Kidney epithelial cell (primary cell): ENCODE measurements around the gene PRB2. TPM values are rescaled to one million over a fixed set of nuclear protein-coding genes. Genes with fewer than 3 reads are reported as not detected.
"Not testable (repeated sequence)": the region's sequence is repeated elsewhere in the genome, so short reads cannot be mapped to it uniquely, and the experiment has no call there.

ENCODE experiments used
- DNase-seq: peaks from one replicate; pipeline ENCODE4 v3.0.0-alpha.2; 2010; ENCODE audit warnings: low read depth
- H3K27me3 ChIP-seq: 2 replicates; pipeline ENCODE4 v1.6.0; 2011; ENCODE audit warnings: low read length; ENCODE audit not compliant: control insufficient read depth, insufficient read depth
- H3K36me3 ChIP-seq: 2 replicates; pipeline ENCODE4 v1.5.1; 2011; ENCODE audit warnings: low read length; ENCODE audit not compliant: control insufficient read depth, insufficient read depth
- H3K4me3 ChIP-seq: 2 replicates; pipeline ENCODE4 v1.5.1; 2011; ENCODE audit warnings: low read depth, mild to moderate bottlenecking, control low read depth, low read length
- CTCF ChIP-seq: IDR thresholded peaks from 2 replicates; pipeline ENCODE4 v1.5.1; 2011; ENCODE audit warnings: mild to moderate bottlenecking, moderate library complexity, low read length, control low read depth, inconsistent platforms; ENCODE audit not compliant: insufficient read depth, poor library complexity, severe bottlenecking
- total RNA-seq: library from RNA; depleted of rRNA; stranded (reverse); fragments of >200 nt; gene quantifications from 2 replicates; pipeline ENCODE4 v1.2.3, GENCODE V29; 2015

Gene PRB2
- total RNA-seq, 1 donor from 2014 or later = not detected

- no peak for DNase-seq
- no peak for TF ChIP-seq CTCF
- Histone ChIP-seq H3K27me3 (no peaks in the 10 kb centered on the region), H3K4me3 (no peak overlapping the region), H3K36me3 (no peaks in the 10 kb centered on the region)
Measured at GRCh38 chr12:11408096-11408495, 12.7 kb upstream of the PRB2 start.

- TF ChIP-seq CTCF = no peak
- Histone ChIP-seq H3K36me3 (no peaks in the 10 kb centered on the region), H3K27me3 (no peaks in the 10 kb centered on the region), H3K4me3 (no peak overlapping the region)
- no peak for DNase-seq
Measured at GRCh38 chr12:11397366-11397765, 2.0 kb upstream of the PRB2 start.

- H3K36me3 ChIP-seq, H3K4me3 ChIP-seq, H3K27me3 ChIP-seq, DNase-seq: not testable (repeated sequence)
Measured at GRCh38 chr12:11391456-11391855, 3.9 kb downstream of the PRB2 start.

GRCh38 chr12:11377420-11377819 lies 17.9 kb downstream of the PRB2 start:
- not testable (repeated sequence) for H3K4me3 ChIP-seq, H3K27me3 ChIP-seq, DNase-seq, H3K36me3 ChIP-seq

- no peak for TF ChIP-seq CTCF
- no peak overlapping the region for H3K4me3 ChIP-seq
- no peaks in the 10 kb centered on the region for H3K27me3 ChIP-seq
- DNase-seq = no peak
- no peaks in the 10 kb centered on the region for H3K36me3 ChIP-seq
Measured at GRCh38 chr12:11361151-11361550, 34.2 kb downstream of the PRB2 start.

- not testable (repeated sequence) for H3K27me3 ChIP-seq, H3K36me3 ChIP-seq, H3K4me3 ChIP-seq
- DNase-seq = peak; percentile 16
Measured at GRCh38 chr12:11360205-11360883, 35.0 kb downstream of the PRB2 start.

- not testable (repeated sequence) for H3K36me3 ChIP-seq, H3K4me3 ChIP-seq, H3K27me3 ChIP-seq, DNase-seq
Measured at GRCh38 chr12:11351736-11352135, 43.6 kb downstream of the PRB2 start.

- Histone ChIP-seq H3K4me3 (no peak overlapping the region), H3K36me3 (no peaks in the 10 kb centered on the region), H3K27me3 (no peaks in the 10 kb centered on the region)
- DNase-seq = no peak
- TF ChIP-seq CTCF = no peak
Measured at GRCh38 chr12:11348439-11348838, 46.9 kb downstream of the PRB2 start.
